ENCODE measurements around the gene TSTD2. TPM values are rescaled to one million over a fixed set of nuclear protein-coding genes. Genes with fewer than 3 reads are reported as not detected.

Gene TSTD2
- total RNA-seq, 4 donors from 2014 or later: 9.6 to 17.2 (median 12.7) TPM

GRCh38 chr9:97572196-97572891, 60.8 kb downstream of the TSTD2 start:
- DNase-seq (ENCODE audit: low spot score in 2 of 2): peak in 1 of 2 donors; percentile 62
- Histone ChIP-seq H3K4me1 (no peaks in the 10 kb centered on the region), H3K36me3 (no peaks in the 10 kb centered on the region), H3K4me3 (no peak overlapping the region), H3K27ac (no peak overlapping the region), H3K27me3 (no peaks in the 10 kb centered on the region), H3K9me3 (no peaks in the 10 kb centered on the region)
- WGBS: 71% methylated on average over 9 of the region's 9 CpGs
- TF ChIP-seq EP300 (IDR thresholded peaks at IDR 0.05) (no peak), CTCF (IDR thresholded peaks at IDR 0.05) (no peak), POLR2A (IDR thresholded peaks at IDR 0.05) (no peak), POLR2AphosphoS5 (IDR thresholded peaks at IDR 0.05) (no peak)

- TF ChIP-seq POLR2AphosphoS5 (IDR thresholded peaks at IDR 0.05) (no peak), POLR2A (IDR thresholded peaks at IDR 0.05) (no peak), EP300 (IDR thresholded peaks at IDR 0.05) (no peak), CTCF (IDR thresholded peaks at IDR 0.05) (no peak)
- Histone ChIP-seq H3K36me3 (no peaks in the 10 kb centered on the region), H3K4me1 (no peaks in the 10 kb centered on the region), H3K9me3 (no peaks in the 10 kb centered on the region), H3K4me3 (no peak overlapping the region), H3K27me3 (no peaks in the 10 kb centered on the region), H3K27ac (no peak overlapping the region)
- DNase-seq (ENCODE audit: low spot score in 2 of 2): peak in 1 of 2 donors; percentile 76
- WGBS: 88% methylated on average over 1 of the region's 1 CpG
These were observed 61.5 kb downstream of the TSTD2 start for GRCh38 chr9:97571664-97572063.

- H3K27ac ChIP-seq: no peak overlapping the region
These were observed 62.3 kb downstream of the TSTD2 start for GRCh38 chr9:97570899-97571298.

GRCh38 chr9:97568461-97569275, 64.5 kb downstream of the TSTD2 start:
- TF ChIP-seq POLR2A (IDR thresholded peaks at IDR 0.05) (no peak), CTCF (IDR thresholded peaks at IDR 0.05) (no peak), EP300 (IDR thresholded peaks at IDR 0.05) (no peak)
- 89% methylated on average over 11 of the region's 11 CpGs for WGBS
- Histone ChIP-seq H3K27me3 (no peaks in the 10 kb centered on the region), H3K4me3 (no peak overlapping the region), H3K36me3 (no peaks in the 10 kb centered on the region), H3K9me3 (no peaks in the 10 kb centered on the region), H3K4me1 (peaks cover 13% of the 10 kb centered on the region), H3K27ac (no peak overlapping the region)
- peak in 1 of 2 donors; percentile 56 for DNase-seq (ENCODE audit: low spot score in 2 of 2)

More at GRCh38 chr9:97570899-97571298, 62.3 kb downstream of the TSTD2 start:
- WGBS: 100% methylated on average over 4 of the region's 6 CpGs
- no peak for TF ChIP-seq EP300 (IDR thresholded peaks at IDR 0.05)
- no peak for TF ChIP-seq CTCF (IDR thresholded peaks at IDR 0.05)
- TF ChIP-seq POLR2AphosphoS5 (IDR thresholded peaks at IDR 0.05): no peak
- TF ChIP-seq POLR2A (IDR thresholded peaks at IDR 0.05): no peak
- no peaks in the 10 kb centered on the region for H3K27me3 ChIP-seq
- peak in 1 of 2 donors; percentile 74 for DNase-seq (ENCODE audit: low spot score in 2 of 2)
- H3K4me1 ChIP-seq: no peaks in the 10 kb centered on the region
- no peak overlapping the region for H3K4me3 ChIP-seq
- no peaks in the 10 kb centered on the region for H3K36me3 ChIP-seq
- no peaks in the 10 kb centered on the region for H3K9me3 ChIP-seq

GRCh38 chr9:97567894-97568202, 65.3 kb downstream of the TSTD2 start:
- 80% methylated on average over 4 of the region's 4 CpGs for WGBS
- H3K27me3 ChIP-seq: no peaks in the 10 kb centered on the region
- H3K9me3 ChIP-seq: no peaks in the 10 kb centered on the region
- H3K4me1 ChIP-seq: peaks cover 20% of the 10 kb centered on the region
- no peak for TF ChIP-seq CTCF (IDR thresholded peaks at IDR 0.05)
- H3K27ac ChIP-seq: no peak overlapping the region
- DNase-seq (ENCODE audit: low spot score in 2 of 2): no peak
- no peak overlapping the region for H3K4me3 ChIP-seq
- no peaks in the 10 kb centered on the region for H3K36me3 ChIP-seq
